GM18502 (cell line): ENCODE measurements around the gene ZNF638.
"Not testable (repeated sequence)": the region's sequence is repeated elsewhere in the genome, so short reads cannot be mapped to it uniquely, and the experiment has no call there.

ENCODE experiments used
- ATAC-seq: cut with Tn5 transposase; IDR thresholded peaks from one replicate; pipeline ENCODE4 v1.9.1; 2021; ENCODE audit warnings: mild to moderate bottlenecking; ENCODE audit not compliant: unreplicated experiment, poor library complexity

The ZNF638 gene, protein sequence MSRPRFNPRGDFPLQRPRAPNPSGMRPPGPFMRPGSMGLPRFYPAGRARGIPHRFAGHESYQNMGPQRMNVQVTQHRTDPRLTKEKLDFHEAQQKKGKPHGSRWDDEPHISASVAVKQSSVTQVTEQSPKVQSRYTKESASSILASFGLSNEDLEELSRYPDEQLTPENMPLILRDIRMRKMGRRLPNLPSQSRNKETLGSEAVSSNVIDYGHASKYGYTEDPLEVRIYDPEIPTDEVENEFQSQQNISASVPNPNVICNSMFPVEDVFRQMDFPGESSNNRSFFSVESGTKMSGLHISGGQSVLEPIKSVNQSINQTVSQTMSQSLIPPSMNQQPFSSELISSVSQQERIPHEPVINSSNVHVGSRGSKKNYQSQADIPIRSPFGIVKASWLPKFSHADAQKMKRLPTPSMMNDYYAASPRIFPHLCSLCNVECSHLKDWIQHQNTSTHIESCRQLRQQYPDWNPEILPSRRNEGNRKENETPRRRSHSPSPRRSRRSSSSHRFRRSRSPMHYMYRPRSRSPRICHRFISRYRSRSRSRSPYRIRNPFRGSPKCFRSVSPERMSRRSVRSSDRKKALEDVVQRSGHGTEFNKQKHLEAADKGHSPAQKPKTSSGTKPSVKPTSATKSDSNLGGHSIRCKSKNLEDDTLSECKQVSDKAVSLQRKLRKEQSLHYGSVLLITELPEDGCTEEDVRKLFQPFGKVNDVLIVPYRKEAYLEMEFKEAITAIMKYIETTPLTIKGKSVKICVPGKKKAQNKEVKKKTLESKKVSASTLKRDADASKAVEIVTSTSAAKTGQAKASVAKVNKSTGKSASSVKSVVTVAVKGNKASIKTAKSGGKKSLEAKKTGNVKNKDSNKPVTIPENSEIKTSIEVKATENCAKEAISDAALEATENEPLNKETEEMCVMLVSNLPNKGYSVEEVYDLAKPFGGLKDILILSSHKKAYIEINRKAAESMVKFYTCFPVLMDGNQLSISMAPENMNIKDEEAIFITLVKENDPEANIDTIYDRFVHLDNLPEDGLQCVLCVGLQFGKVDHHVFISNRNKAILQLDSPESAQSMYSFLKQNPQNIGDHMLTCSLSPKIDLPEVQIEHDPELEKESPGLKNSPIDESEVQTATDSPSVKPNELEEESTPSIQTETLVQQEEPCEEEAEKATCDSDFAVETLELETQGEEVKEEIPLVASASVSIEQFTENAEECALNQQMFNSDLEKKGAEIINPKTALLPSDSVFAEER (N-terminal part only)

DNA sequence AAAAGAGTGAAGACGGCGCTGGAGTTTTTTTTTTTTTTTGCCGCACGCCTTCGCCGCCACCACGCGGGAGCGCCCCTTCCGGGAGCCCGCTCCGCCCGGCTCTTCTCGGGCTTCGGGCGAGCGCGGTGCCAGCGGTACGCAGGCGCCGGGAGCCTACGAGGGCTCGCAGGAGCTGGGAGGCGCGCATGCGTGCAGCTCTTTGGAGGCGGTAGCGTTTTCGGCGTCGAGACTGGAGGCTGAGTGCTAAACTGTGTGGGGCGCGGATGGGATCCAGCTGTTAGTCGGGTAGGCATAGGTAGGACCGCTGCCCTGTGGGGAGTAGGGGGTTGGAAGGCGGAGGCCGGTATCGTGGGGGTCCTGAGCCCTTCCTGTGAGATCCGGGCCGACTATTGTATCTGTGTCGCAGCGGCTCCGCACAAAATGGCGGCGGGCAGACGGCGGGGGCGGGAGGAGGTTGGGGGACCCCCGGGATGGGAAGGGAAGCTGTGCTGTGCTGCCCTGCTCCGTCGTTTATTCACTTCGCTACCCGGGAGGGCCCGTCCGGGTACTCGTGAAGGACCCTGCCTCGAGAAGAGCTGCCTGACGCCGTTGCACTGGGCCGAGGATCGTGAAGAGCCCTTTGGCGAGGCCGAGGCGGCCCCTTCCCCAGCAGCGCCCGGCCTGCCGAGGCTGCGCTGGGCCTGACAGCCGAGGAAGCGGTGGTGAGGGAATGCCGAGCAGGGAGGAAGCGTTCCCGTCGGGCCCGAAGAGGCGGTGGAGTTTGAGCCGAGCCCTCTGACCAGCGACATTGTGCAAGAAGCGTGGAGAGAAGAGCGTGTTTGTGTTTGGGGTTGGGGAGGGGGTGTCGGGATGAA lies at the start of gene ZNF638:
TSS of gene ZNF638 (plus strand) at position 202 of the 854 bp plus-strand sequence. CDS start 17,173 bp downstream, outside the sequence.
- ATAC-seq, result peak; percentile 97

DNA sequence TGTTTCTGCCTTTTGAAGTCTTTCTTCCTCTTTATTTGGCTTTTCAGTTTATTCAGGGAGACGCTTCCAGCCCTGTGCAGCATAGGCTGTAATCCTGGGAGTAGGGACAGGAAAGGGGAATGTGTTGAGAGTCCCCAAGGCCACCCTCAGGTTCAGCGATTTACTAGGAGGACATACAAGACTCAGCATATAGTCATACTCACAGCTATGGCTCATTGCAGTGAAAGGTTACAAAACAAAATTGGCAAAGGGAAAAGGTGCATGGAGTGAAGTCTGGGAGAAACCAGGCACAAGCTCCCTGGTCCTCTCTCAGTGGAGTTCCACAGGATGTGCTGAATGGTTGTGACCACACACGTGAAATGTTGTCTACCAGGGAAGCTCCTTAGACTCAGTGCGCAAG lies 49.6 kb upstream of the ZNF638 start:
- no peak for ATAC-seq

DNA sequence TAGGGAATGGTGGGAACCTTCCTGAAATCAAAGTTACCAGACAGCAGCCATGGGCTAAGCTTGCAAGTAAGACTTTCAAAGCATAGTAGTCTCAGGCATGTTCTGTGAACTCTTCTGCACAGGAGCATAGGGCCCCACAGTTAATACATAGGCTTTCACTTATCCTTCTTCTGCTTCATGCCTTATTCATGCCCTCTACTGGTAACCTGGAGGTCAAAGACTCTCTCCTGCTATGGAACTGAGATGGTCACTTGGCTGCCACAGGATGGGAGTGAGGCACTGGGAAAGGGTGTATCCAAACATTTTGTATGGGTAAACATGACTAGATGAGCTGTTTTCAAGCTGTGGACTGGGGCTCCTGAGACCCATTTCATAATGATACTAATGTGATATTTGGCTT lies 49.1 kb upstream of the ZNF638 start:
- no peak for ATAC-seq

DNA sequence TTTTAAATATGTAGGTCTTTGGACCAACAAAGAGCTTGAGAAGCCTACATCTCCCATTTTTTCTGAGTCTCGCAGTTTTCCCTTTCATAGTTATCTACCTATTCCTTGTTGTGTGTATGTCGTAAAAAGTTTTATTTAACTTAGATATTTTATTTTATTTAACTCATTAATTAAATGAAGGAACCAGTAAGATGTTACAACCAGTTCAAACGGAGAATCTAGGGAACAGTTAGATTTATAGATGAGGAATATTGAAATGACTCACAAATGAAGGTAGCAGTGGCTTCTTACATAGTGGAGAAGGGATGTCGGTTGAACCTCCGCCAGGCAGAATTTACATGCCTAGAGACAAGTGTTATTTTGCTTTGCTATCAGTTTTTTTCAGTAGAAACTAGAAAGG lies 48.5 kb upstream of the ZNF638 start:
- no peak for ATAC-seq

DNA sequence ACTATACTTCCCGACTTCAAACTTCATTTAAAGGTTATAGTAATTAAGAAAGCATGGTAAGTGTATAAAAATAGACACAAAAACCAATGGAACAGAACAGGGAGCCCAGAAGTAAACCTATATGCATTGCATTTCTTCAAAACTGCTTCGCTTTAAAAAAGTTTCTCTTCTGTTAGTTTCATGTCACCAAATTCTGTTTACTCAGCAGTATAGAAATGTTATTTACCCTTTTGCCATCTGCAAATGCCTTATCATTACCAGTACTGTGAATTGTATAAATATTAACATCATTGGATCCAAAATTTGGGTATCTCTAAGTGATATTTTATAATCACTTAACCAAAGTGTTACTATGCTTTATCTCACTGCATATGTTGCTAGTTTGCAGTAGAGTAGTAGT lies 45.9 kb upstream of the ZNF638 start:
- no peak for ATAC-seq

DNA sequence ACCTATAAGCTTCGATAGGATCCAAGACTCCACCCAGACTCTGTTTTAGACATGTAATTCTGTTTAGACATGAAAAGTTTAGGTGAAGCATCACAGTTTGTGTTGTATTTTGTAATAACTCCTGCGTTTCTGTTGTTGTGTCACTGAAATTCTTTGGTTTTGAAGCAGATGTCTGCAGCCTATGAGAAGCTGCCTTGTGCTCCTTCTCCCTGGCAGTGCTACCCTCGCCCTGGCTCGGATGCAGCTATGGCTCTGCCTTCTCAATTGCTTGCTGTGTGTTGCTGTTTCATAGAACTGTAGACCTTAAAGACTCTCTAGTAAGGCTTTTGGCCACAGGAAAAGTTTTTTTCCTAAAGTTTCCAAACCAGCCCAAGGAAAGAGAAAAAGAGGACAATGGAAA lies 40.2 kb upstream of the ZNF638 start:
- ATAC-seq, result no peak

DNA sequence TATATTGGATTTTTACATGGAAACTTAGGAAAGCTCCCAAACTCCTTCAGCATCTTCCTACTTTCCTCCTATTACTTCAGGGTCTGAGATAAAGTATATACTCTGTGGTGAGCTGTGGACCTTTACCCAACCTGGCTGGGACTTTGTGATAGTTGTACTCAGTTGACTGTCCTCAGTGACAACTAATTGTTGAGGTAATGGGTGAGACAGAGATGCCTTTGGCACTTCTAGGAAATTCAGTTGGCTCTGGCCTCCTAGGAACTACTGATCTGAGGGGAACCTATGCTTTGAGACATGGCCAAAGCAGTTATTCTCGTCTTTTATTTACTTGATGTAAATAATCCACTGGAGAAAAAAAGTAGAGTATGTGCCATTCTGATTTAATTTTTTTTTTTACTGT lies 39.4 kb upstream of the ZNF638 start:
- ATAC-seq, result no peak

DNA sequence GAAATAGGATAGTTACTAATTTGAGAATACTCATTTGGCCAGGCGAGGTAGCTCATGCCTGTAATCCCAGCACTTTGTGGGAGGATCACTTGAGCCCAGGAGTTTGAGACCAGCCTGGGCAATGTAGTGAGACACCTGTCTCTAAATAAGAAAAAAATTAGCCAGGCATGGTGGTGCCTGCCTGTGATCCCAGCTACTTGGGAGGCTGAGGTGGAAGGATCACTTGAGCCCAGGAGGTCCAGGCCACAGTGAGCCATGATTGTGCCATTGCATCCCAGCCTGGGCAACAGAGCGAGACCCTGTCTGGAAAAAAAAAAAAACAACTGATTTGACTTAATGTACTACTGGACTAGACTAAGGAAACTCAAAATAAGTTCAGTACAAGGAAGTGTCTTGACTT lies 32.7 kb upstream of the ZNF638 start:
- ATAC-seq, result no peak

DNA sequence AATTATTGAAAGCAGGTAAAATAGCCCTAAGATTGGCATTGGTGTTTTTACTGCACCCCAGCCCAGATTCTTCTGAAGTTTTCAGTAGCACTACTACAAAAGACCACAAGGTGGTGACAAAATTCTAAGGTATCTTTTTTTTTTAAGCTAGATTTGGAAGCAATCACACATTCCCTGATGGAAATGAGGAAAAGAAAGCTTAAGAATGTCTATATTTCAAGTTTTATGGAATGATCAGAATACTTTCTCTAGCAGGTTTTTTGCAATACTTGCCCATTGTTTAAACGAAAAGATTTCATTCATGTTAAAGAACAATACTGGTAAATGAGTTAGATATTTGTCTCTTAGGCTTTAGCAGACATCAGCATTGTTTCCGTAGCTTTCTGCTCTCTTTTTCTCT lies 32.1 kb upstream of the ZNF638 start:
- ATAC-seq, result peak; percentile 45

DNA sequence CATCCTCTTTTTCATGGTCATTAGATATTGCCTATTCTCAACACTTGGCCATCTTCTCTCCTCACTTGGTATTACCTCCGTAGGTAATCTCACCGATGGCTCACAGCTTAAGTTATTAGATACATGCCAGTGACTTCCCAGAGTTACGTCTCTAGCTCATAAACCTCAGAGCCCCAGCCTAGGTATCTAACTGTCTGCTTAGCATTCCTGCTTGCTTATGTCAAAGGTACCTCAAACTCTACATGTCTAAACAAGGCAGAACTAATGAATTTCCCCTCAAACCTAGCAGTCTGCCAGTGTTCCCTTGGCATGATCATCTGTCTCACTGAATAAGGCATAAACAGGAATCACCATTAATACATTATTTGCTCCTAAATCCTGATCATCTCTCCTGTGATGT lies 27.7 kb upstream of the ZNF638 start:
- ATAC-seq, result no peak

DNA sequence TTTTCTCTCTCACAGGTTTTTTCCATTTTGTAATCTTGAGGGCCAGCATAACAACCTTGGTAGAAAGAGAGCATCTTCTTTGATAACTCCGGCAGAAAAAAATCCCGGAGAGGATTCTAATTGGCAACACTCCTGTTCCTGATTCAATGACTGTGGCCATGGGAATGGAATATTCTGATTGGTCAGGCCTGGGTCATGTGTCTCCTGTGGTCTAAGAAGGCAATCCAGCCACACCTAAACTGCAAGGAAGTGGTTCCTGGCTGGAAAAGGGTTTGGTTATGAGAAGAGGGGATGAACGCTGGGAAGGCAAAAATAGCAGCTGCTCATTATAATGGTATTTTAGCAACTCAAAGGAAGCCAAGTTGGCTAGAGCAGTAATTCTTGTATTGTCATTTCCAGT lies 24.8 kb upstream of the ZNF638 start:
- ATAC-seq, result no peak

DNA sequence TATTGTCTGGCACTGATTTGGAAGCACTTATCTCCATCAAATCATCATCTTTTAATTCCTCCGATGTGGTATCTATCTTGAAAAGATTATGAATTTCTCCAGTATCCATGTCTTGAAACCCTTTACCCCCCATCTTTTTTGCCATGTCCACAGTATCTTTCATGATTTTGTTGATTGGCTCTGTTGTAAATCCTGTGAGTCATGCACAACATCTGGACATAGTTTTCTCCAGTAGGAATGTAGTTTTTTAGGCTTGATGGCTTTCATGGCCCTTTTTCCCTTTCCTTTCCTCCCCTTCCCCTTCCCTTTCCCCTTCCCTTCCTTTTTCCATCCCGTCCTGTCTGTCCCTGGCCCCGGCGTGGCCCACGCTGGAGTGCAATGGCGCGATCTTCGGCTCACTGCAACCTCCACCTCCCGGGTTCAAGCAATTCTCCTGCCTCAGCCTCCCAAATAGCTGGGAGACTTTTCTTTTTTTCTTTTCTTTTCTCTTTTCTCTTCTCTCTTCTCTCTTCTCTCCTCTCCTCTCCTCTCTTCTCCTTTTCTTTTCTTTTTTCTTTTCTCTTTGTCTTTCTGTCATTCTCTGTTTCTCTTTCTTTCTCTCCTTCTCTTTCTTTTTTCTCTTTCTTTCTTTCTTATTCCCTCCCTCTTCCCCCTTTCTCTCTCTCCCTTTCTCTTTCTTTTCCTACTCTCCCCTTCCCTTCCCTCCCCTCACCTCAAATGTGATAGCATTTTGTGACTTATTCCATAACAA lies 18.4 kb upstream of the ZNF638 start:
- ATAC-seq, result no peak

DNA sequence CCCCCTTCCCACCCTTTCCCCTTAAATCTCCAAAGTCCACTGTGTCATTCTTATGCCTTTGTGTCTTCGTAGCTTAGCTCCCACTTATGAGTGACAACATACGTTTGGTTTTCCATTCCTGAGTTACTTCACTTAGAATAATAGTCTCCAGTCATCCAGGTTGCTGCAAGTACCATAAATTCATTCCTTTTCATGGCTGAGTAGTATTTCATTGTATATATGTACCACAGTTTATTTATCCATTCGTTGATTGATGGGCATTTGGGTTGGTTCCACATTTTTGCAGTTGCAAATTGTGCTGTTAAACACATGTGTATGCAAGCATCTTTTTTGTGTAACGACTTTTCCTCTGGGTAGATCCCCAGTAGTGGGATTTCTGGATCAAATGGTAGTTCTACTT lies 14.5 kb upstream of the ZNF638 start:
- no peak for ATAC-seq

DNA sequence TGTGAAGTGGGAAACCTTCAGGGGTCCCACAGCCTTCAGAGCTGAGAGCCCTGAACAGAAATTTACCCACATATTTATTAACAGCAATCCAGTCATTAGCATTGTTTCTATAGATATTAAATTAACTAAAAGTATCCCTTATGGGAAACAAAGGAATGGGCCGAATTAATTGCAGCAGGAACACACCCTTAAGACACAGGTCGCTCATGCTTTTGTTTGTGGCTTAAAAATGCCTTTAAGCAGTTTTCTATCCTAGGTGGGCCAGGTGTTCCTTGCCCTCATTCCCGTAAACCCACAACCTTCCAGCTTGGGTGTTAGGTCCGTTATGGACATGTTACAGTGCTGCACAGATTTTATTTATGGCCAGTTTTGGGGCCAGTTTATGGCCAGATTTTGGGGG lies 13.7 kb upstream of the ZNF638 start:
- not testable (repeated sequence) for ATAC-seq

DNA sequence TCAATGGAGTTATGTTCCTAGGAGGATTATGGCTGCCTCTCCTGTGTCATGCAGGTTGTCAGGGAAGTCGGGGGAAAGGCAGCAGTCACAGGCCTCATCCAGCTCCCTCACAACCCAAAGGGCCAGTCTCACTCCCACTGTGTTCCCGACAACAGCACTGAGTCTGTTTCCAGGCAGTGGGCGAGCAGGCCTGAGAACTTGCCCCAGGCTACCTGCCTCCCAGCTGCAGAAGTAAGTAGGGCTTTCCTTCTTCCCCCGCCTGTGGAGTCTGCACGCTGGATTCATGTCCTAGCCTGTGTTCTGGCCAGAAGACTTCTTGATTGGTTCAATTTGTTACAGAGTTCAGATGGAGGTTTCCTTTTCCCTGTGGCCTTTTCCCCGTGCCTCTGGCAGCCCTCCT lies 8.2 kb upstream of the ZNF638 start:
- no peak for ATAC-seq

DNA sequence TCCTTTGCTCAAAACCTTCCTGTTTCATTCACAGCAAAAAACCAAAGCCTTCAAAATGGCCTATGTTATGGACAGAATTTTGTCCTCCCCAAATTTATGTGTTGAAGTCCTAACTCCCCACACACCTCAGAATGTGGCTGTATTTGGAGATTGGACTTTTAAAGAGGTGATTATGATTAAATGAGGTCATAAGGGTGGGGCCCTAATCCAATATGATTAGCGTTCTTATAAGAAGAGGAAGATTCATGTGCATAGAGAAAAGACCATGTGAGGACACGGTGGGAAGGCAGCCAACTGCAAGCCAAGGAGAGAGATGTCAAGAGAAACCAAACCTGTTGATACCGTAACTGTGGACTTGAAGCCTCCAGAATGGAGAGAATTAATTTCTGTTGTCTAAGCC lies 4.6 kb upstream of the ZNF638 start:
- no peak for ATAC-seq

DNA sequence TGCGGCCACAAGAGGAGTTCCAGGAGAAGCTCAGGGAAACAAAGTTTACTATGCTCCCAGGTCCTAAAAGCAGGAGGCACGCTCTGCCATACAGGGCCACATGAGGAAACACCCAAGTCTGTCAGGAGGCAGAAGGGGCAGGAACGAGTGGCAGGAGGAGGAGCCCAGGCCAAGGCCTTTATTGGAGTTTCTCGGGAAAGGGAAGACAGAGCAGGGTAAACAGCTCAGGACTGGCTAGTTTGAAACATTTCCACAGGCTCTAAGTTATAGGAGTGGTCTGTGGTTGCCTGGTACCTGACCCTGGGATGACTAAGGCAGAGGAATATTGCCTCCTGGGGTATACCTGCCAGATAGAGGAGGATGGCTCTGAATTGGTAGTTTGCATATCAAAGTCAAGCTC lies 3.7 kb upstream of the ZNF638 start:
- no peak for ATAC-seq

DNA sequence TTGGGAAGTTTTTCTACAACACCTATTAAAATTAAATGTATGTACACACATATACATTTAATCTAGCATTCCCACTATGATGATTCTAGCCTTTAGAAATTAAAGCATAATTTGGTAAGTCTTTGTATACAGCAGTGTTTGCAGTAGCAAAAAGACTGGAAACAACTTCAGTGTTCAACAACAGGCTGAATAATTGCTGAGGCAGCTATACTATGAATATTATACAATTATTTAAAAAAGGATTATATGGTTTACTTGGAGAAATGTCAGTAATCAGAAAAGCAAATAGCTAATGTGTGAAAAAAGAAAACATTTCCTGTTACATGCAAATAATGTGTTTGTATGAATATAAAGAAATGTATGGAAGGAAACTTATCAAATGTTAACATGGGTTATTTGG lies 1.4 kb upstream of the ZNF638 start:
- ATAC-seq, result no peak
